ENCODE results near the gene KCNQ1. TPM values are rescaled to one million over a fixed set of nuclear protein-coding genes. Genes with fewer than 3 reads are reported as not detected.

Gene KCNQ1
- polyA plus RNA-seq, 1 donor (not counting 4 experiments of a cell fraction or from before 2014, with no cell fraction given) = not detected

GRCh38 chr11:2832533-2833020, 387.8 kb downstream of the KCNQ1 start:
- Histone ChIP-seq H3K36me3 (ENCODE audit: control insufficient read depth in 2 of 2, extremely low read depth in 1 of 2, insufficient read depth in 2 of 2, low read length in 2 of 2) (no peaks in the 10 kb centered on the region), H3K9me3 (ENCODE audit: control insufficient read depth, low read depth, low read length) (peaks cover 2% of the 10 kb centered on the region), H3K4me2 (ENCODE audit: control insufficient read depth, extremely low read depth, insufficient read depth, low read depth, low read length) (no peak overlapping the region), H3K27me3 (ENCODE audit: control insufficient read depth, extremely low read depth, insufficient read depth, low read length) (peaks cover 23% of the 10 kb centered on the region), H2AFZ (ENCODE audit: control insufficient read depth, low read length) (no peak overlapping the region), H3K27ac (ENCODE audit: control insufficient read depth, insufficient read depth, low read length) (no peak overlapping the region), H3K4me3 (ENCODE audit: control insufficient read depth in 2 of 3, extremely low read depth in 1 of 3, insufficient read depth in 2 of 3, low read depth in 1 of 3, low read length in 3 of 3) (no peak overlapping the region), H3K9ac (ENCODE audit: control insufficient read depth, extremely low read depth, insufficient read depth, low read length) (no peak overlapping the region), H3K79me2 (ENCODE audit: control insufficient read depth, insufficient read depth, low read length) (no peaks in the 10 kb centered on the region), H3K9me1 (ENCODE audit: control insufficient read depth, extremely low read depth, insufficient read depth, low read length) (no peaks in the 10 kb centered on the region), H3K4me1 (ENCODE audit: control insufficient read depth, extremely low read depth, insufficient read depth, low read length) (no peaks in the 10 kb centered on the region), H4K20me1 (ENCODE audit: control insufficient read depth, extremely low read depth, insufficient read depth, low read length) (no peaks in the 10 kb centered on the region)
- DNase-seq (ENCODE audit: low read depth, low spot score) (no peak), FAIRE-seq (no peak)
- dilution Hi-C loops (cut with MboI; ENCODE audit: extremely low pct_ligation_motif_present, low sequenced_read_pairs) = no loop called here
- TF ChIP-seq, protein P1, sequence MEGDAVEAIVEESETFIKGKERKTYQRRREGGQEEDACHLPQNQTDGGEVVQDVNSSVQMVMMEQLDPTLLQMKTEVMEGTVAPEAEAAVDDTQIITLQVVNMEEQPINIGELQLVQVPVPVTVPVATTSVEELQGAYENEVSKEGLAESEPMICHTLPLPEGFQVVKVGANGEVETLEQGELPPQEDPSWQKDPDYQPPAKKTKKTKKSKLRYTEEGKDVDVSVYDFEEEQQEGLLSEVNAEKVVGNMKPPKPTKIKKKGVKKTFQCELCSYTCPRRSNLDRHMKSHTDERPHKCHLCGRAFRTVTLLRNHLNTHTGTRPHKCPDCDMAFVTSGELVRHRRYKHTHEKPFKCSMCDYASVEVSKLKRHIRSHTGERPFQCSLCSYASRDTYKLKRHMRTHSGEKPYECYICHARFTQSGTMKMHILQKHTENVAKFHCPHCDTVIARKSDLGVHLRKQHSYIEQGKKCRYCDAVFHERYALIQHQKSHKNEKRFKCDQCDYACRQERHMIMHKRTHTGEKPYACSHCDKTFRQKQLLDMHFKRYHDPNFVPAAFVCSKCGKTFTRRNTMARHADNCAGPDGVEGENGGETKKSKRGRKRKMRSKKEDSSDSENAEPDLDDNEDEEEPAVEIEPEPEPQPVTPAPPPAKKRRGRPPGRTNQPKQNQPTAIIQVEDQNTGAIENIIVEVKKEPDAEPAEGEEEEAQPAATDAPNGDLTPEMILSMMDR (optimal IDR thresholded peaks at IDR 0.05 in 1 of 3, IDR thresholded peaks at IDR 0.05 in 1 of 3, conservative IDR thresholded peaks at IDR 0.05 in 1 of 3; ENCODE audit: extremely low read depth in 1 of 3, insufficient read depth in 2 of 3, low read length in 3 of 3) = no peak
- TF ChIP-seq EZH2 (IDR thresholded peaks at IDR 0.05; ENCODE audit: low read length) = no peak

- FAIRE-seq = no peak
Observed at GRCh38 chr11:2833051-2833715, 388.4 kb downstream of the KCNQ1 start.

More at GRCh38 chr11:2833051-2833715, 388.4 kb downstream of the KCNQ1 start:
- Histone ChIP-seq H3K4me2 (ENCODE audit: control insufficient read depth, extremely low read depth, insufficient read depth, low read depth, low read length) (no peak overlapping the region), H3K9me1 (ENCODE audit: control insufficient read depth, extremely low read depth, insufficient read depth, low read length) (no peaks in the 10 kb centered on the region), H3K4me1 (ENCODE audit: control insufficient read depth, extremely low read depth, insufficient read depth, low read length) (no peaks in the 10 kb centered on the region), H3K27ac (ENCODE audit: control insufficient read depth, insufficient read depth, low read length) (no peak overlapping the region), H3K36me3 (ENCODE audit: control insufficient read depth in 2 of 2, extremely low read depth in 1 of 2, insufficient read depth in 2 of 2, low read length in 2 of 2) (no peaks in the 10 kb centered on the region), H4K20me1 (ENCODE audit: control insufficient read depth, extremely low read depth, insufficient read depth, low read length) (no peaks in the 10 kb centered on the region), H3K9me3 (ENCODE audit: control insufficient read depth, low read depth, low read length) (peaks cover 2% of the 10 kb centered on the region), H2AFZ (ENCODE audit: control insufficient read depth, low read length) (no peak overlapping the region), H3K9ac (ENCODE audit: control insufficient read depth, extremely low read depth, insufficient read depth, low read length) (no peak overlapping the region), H3K79me2 (ENCODE audit: control insufficient read depth, insufficient read depth, low read length) (no peaks in the 10 kb centered on the region), H3K27me3 (ENCODE audit: control insufficient read depth, extremely low read depth, insufficient read depth, low read length) (peaks cover 25% of the 10 kb centered on the region), H3K4me3 (ENCODE audit: control insufficient read depth in 2 of 3, extremely low read depth in 1 of 3, insufficient read depth in 2 of 3, low read depth in 1 of 3, low read length in 3 of 3) (no peak overlapping the region)
- no peak for DNase-seq (ENCODE audit: low read depth, low spot score)
- dilution Hi-C loops (cut with MboI; ENCODE audit: extremely low pct_ligation_motif_present, low sequenced_read_pairs) = no loop called here
- TF ChIP-seq, protein P1 (optimal IDR thresholded peaks at IDR 0.05 in 1 of 3, IDR thresholded peaks at IDR 0.05 in 1 of 3, conservative IDR thresholded peaks at IDR 0.05 in 1 of 3; ENCODE audit: extremely low read depth in 1 of 3, insufficient read depth in 2 of 3, low read length in 3 of 3) = no peak
- TF ChIP-seq EZH2 (IDR thresholded peaks at IDR 0.05; ENCODE audit: low read length) = no peak

All from keratinocyte (primary cell).